ENCODE results near the gene RAPH1.
"Not testable (repeated sequence)": the region's sequence is repeated elsewhere in the genome, so short reads cannot be mapped to it uniquely, and the experiment has no call there.

Gene RAPH1

GRCh38 chr2:203400805-203401585 is 134.1 kb downstream of the RAPH1 start:
- H3K4me3 ChIP-seq (ENCODE audit: low read depth, low read length), result no peak overlapping the region
- DNase-seq (ENCODE audit: low read depth), result peak; percentile 54
- TF ChIP-seq CTCF (conservative IDR thresholded peaks at IDR 0.05; ENCODE audit: low read depth, low read length), result no peak

GRCh38 chr2:203399031-203399430 is 136.1 kb downstream of the RAPH1 start:
- H3K4me3 ChIP-seq (ENCODE audit: low read depth, low read length), result no peak overlapping the region
- no peak for DNase-seq (ENCODE audit: low read depth)
- TF ChIP-seq CTCF (conservative IDR thresholded peaks at IDR 0.05; ENCODE audit: low read depth, low read length), result no peak

- H3K4me3 ChIP-seq (ENCODE audit: low read depth, low read length), result no peak overlapping the region
- TF ChIP-seq CTCF (conservative IDR thresholded peaks at IDR 0.05; ENCODE audit: low read depth, low read length), result peak; percentile 66
- DNase-seq (ENCODE audit: low read depth), result peak; percentile 32
Measured at GRCh38 chr2:203396667-203397066, 138.4 kb downstream of the RAPH1 start.

- TF ChIP-seq CTCF (conservative IDR thresholded peaks at IDR 0.05; ENCODE audit: low read depth, low read length), result no peak
- DNase-seq (ENCODE audit: low read depth), result no peak
- H3K4me3 ChIP-seq (ENCODE audit: low read depth, low read length), result no peak overlapping the region
Measured at GRCh38 chr2:203395858-203396257, 139.2 kb downstream of the RAPH1 start.

GRCh38 chr2:203394519-203395227 is 140.4 kb downstream of the RAPH1 start:
- H3K4me3 ChIP-seq (ENCODE audit: low read depth, low read length), result no peak overlapping the region
- no peak for DNase-seq (ENCODE audit: low read depth)
- TF ChIP-seq CTCF (conservative IDR thresholded peaks at IDR 0.05; ENCODE audit: low read depth, low read length), result peak; percentile 10

GRCh38 chr2:203388153-203388552 is 146.9 kb downstream of the RAPH1 start:
- H3K4me3 ChIP-seq (ENCODE audit: low read depth, low read length); DNase-seq (ENCODE audit: low read depth): not testable (repeated sequence)

GRCh38 chr2:203383038-203383437 is 152.1 kb downstream of the RAPH1 start:
- no peak for DNase-seq (ENCODE audit: low read depth)
- no peak overlapping the region for H3K4me3 ChIP-seq (ENCODE audit: low read depth, low read length)
- no peak for TF ChIP-seq CTCF (conservative IDR thresholded peaks at IDR 0.05; ENCODE audit: low read depth, low read length)
